Hippocampal formation (tissue), 2 donors: ENCODE data around the gene STEAP1B.
A peak's percentile ranks its signal among the peaks of the same experiment; 100 is the strongest.

Source experiments
- DNase-seq, 2 donors: peaks; one replicate each; lab custom pipeline; 2025; lab: John Stamatoyannopoulos, UW

Gene STEAP1B

GRCh38 chr7:22400150-22400814, 99.7 kb downstream of the STEAP1B start:
- no peak for DNase-seq

GRCh38 chr7:22399546-22399945, 100.4 kb downstream of the STEAP1B start:
- DNase-seq, result no peak

GRCh38 chr7:22399091-22399490, 100.9 kb downstream of the STEAP1B start:
- no peak for DNase-seq

GRCh38 chr7:22397981-22398380, 102.0 kb downstream of the STEAP1B start:
- DNase-seq, result no peak

GRCh38 chr7:22395222-22395621, 104.8 kb downstream of the STEAP1B start:
- no peak for DNase-seq

GRCh38 chr7:22394739-22395138, 105.2 kb downstream of the STEAP1B start:
- DNase-seq, result no peak

- DNase-seq, result peak in 1 of 2 donors; percentile 28
Observed at GRCh38 chr7:22393913-22394729, 105.9 kb downstream of the STEAP1B start.

GRCh38 chr7:22390516-22390915, 109.5 kb downstream of the STEAP1B start:
- no peak for DNase-seq

GRCh38 chr7:22389892-22390291, 110.1 kb downstream of the STEAP1B start:
- DNase-seq, result no peak

GRCh38 chr7:22387583-22387982, 112.4 kb downstream of the STEAP1B start:
- DNase-seq, result peak in 1 of 2 donors; percentile 40

- no peak for DNase-seq
Observed at GRCh38 chr7:22386865-22387264, 113.1 kb downstream of the STEAP1B start.

- no peak for DNase-seq
Observed at GRCh38 chr7:22386206-22386858, 113.7 kb downstream of the STEAP1B start.

- no peak for DNase-seq
Observed at GRCh38 chr7:22385326-22385725, 114.7 kb downstream of the STEAP1B start.

- no peak for DNase-seq
Observed at GRCh38 chr7:22380333-22380732, 119.7 kb downstream of the STEAP1B start.

- DNase-seq, result no peak
Observed at GRCh38 chr7:22378199-22378980, 121.6 kb downstream of the STEAP1B start.

- DNase-seq, result peak in 1 of 2 donors; percentile 9
Observed at GRCh38 chr7:22377703-22378102, 122.3 kb downstream of the STEAP1B start.

- DNase-seq, result no peak
Observed at GRCh38 chr7:22375359-22376048, 124.5 kb downstream of the STEAP1B start.

GRCh38 chr7:22373911-22374310, 126.1 kb downstream of the STEAP1B start:
- DNase-seq, result no peak

- no peak for DNase-seq
Observed at GRCh38 chr7:22373388-22373787, 126.6 kb downstream of the STEAP1B start.

- no peak for DNase-seq
Observed at GRCh38 chr7:22372863-22373262, 127.1 kb downstream of the STEAP1B start.

GRCh38 chr7:22371878-22372277, 128.1 kb downstream of the STEAP1B start:
- no peak for DNase-seq
